Right ventricle myocardium superior (tissue), 1 donor: ENCODE results near the gene DAAM1. TPM values are rescaled to one million over a fixed set of nuclear protein-coding genes. Genes with fewer than 3 reads are reported as not detected.

Source experiments
- ATAC-seq: fragments of 200-7000 bp; cut with Tn5 transposase; one replicate; pipeline ENCODE4 v1.9.1; 2020; ENCODE audit warnings: mild to moderate bottlenecking; ENCODE audit not compliant: poor library complexity
- DNase-seq: peaks from one replicate; pipeline ENCODE4 v3.0.0-alpha.2; 2020
- intact Hi-C: fragments of 100-400 bp; cut with DNase I; formaldehyde crosslinking; loops from one replicate; pipeline ENCODE4 v1.11.2; 2022
- total RNA-seq: library from RNA; stranded (reverse); fragmentation: NEBNext Ultra II Directional; extraction: Animal tissue kit (Norgen Biotek cat#: 25700); gene quantifications from one replicate; pipeline ENCODE4 v1.2.1, GENCODE V29; 2021
- donor health status: DM: no; HTN: yes; CAD: no; lungs with severe emphysema.

DAAM1 gene
- total RNA-seq, 1 donor from 2014 or later: 104 TPM

DNA sequence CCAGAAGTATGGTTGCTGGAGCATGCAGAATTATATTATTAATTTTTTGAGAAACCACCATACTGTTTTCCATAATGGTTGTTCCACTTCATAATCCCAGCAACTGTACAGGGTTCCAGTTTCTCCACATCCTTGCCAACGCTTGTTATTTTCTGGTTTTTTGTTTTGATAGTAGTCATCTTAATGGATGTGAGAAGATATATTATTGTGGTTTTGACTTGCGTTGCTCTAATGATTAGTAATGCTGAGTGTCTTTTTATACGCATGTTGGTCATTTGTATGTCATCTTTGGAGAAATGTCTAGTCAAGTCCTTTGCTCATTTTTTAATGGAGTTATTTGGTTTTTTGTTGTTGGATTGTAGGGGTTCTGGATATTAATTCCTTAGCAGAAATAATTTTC lies 58.1 kb downstream of the DAAM1 start:
- intact Hi-C loops: loop anchor here (10.0 kb wide), 1 partner anchor 52 kb away; no protein-coding TSS in a partner anchor
- DNase-seq: no peak
- no peak for ATAC-seq

DNA sequence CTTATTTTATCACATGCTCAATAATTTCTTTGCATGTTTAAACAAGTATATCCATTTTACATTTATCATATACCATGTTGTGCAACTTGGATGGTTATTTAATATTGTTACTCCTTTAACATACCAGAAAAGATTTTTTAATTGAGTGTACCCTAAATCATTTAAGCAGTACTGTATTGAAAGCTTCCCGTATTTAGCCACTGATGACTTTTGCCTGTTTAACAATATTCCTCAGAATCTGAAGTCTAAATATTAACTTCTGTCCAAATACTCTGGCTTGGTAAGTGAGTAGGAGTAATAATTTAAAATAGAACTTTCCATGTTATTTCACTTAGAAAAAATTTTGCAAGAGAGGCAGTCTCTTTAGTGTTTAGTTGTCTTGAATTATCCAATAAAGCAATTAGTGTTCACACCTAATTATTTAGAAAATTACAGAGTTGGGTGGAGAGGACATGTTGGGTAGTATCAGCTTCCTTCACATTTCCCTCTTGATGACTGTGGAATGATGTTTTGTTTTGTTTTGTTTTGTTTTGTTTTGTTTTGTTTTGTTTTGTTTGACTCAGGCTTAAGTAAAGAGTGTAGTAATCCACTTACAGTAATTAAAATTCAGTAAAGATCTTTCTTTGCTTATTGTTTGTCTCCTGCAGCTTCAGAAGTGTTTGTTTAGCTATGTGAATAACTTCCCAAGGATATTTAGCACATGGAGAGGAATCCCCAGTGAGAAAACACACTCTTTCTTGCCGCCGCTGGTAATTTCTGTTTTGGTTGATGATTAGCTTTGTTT lies 59.5 kb downstream of the DAAM1 start:
- no peak for ATAC-seq
- no peak for DNase-seq
- intact Hi-C loops: loop anchor here (10.0 kb wide), 1 partner anchor 53 kb away; no protein-coding TSS in a partner anchor

DNA sequence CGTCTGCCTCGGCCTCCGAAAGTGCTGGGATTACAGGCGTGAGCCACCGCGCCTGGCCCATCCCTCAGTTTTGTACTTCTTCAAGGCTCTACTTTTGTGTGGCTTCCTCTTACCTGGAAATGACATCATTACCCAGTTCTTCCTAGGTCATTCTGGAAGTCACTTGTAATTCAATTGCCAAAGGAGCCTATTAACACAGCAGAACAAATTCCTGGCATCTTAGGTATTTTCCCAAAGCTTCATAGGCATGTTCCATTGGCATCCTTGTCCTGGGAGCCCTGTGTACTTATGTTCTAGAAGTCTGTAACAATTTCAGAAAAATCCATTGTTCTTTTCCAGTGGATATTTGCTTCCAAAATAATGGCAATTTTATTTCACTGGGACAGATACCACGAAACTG lies 60.6 kb downstream of the DAAM1 start:
- intact Hi-C loops: loop anchor here (10.0 kb wide), 1 partner anchor 54 kb away; no protein-coding TSS in a partner anchor
- ATAC-seq: no peak
- no peak for DNase-seq

DNA sequence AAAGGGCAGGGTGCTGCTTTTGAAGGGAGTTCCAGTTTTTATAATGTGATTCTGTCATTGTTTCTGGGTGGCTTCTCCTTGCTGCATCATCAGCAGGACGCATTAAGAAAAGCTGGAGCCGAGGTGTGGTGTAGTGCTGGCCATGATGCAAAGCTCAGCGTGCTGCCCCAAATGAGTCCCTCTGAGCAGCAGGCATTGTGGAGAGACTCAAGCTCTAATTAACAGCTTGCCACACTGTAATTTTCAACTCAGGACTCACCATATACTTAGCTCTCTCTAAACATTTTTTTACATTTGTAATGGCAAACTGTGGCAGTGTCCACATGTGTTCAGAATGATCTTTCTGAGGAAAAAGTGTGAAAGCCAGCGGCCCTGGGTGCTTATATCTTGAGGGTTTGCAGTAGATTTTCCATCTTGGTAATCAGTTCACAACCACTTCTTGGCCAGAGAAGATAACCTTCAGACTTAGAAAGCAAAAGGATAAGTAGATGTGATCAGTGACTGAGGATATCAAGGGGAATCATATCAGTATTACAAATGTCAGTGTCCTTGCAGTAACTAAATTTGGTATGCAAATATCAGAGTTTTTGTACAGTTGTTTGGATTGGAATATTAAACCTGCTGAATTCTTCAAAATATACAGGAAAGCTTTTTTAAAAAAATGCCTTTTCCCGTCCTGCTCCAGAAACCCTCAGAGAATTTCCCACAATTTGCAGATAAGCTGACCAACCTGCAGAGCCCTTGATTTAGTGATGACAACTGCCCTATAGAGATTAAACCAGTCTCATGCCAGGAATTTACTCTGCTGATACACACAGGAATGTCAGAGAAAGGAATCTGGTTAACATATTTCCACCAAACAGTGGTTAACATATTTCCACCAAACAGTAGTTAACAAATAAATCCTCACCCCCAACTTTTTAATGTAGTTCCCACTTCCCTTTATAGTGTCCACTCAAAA lies 63.6 kb downstream of the DAAM1 start:
- intact Hi-C loops: no loop called here
- no peak for ATAC-seq

DNA sequence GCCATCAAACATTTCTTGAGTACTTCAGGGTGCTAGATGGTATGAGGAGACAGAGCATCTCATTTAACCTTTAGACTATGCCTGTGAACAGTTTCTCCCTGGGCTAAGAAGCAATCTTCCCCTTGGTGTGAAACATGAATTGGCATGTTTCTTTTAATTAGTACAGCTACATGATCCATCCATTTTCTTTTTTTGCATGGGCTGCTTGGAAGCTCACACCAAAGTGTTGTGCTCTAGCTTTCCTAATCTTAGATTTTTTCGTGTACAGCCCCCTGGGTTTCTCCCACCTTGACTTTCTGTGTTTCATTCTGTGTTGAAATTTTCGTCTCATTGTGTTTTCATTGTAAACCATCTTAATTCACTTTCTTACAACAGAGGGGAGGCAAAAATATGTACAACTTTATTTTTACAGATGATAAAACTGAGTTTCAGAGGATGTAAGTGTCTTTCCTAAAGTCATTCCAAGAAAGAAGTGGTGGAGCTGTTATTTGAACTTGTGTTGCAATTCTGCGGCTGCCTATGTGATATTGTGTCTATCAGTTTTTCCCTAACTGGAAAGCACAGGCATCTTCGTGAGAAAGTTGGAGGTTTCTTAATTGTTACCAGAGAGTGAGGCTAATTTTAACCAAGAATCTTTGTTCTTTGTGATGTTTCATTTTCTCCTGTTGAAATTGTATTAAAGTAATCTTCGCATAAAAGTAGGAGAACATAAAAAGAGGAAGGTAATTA lies 64.5 kb downstream of the DAAM1 start:
- intact Hi-C loops: no loop called here
- ATAC-seq (no peak), DNase-seq (no peak)

More for the DNA sequence above, 63.6 kb downstream of the DAAM1 start:
- DNase-seq: no peak

DNA sequence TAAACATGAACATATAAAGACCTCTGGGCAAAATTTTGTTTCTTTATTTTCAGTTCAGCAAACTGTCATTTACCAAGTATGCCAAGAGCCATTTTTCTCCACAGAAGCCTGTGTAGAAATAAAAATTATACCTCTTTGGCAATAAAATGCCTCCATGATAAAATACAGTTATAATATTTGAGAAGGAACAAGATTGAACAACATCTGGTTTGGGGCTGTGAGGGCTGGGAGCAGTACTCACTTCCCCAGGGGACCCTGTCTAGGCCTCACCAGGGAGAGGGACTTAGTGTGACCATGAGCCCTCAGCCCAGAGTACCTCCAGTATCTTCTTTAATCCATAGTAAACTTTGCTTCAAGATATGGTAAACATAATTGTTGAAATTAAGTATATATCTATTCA lies 65.1 kb downstream of the DAAM1 start:
- intact Hi-C loops: no loop called here
- no peak for ATAC-seq
- no peak for DNase-seq

DNA sequence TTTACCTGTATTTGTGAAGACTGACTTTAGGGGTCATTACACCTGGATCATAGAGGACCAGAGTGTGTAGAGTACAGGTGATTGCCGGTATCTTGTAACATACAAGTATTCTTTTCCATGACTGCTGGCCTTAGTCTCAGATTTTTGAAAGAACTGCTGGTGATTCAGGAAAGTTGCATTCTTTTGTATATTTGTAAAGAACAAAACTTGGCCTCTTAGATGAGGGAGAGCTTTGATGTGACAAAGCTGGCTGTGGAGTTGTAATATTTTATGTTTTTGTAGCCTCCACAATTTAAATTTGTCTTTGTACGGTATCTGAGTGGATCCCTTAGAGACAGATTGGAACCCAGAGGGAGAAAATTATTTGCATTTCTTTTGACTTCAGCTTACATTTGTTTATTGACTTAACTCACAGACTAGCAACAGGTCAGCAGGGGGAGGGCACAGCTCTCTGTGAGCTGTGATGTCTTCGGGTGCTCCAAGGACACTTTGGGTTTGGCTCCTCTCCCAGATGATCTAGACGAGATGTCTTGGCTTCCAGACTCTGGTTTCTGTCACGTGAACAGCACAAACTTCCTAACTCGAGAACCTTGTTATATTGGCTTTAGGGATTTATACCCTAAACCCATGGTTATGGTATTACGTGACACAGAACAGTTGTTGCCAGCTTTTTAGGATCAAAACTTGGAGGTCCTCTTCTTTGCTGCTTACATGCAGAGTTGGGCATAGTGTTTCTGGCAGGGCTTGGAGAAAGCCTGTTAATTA lies 65.9 kb downstream of the DAAM1 start:
- ATAC-seq: peak; percentile 93
- peak; percentile 79 for DNase-seq
- intact Hi-C loops: no loop called here

DNA sequence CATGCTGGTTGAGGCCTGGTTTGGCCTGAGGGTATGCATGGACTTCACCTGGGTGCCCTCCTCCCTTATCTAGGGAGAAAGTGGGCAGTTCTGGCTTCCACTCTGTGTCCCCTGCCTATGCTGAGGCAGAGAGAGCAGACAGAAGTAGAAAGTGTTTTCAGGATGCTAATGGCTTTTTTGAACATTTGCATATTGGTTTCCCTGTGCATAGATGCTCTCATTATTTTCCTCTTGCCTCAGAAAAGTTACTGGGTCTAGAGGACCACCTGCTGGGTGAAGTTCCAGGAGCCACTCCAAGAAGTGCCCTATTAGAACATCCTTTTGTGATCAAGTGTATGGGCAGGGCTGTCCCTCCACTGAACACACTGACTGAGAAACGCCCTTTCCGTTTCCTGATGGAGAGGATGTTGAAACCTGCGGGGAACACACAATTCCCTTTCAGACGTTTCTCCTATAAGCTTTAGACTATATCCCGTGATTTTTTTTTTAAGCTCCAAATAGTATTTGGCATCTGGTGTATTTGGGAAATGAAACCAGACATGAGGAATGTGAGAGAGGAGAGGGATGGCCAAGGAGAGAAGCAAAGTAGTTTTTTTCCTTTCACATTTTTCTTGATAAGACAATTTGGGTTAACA lies 66.6 kb downstream of the DAAM1 start:
- intact Hi-C loops: no loop called here
- DNase-seq (no peak), ATAC-seq (peak; percentile 61)

DNA sequence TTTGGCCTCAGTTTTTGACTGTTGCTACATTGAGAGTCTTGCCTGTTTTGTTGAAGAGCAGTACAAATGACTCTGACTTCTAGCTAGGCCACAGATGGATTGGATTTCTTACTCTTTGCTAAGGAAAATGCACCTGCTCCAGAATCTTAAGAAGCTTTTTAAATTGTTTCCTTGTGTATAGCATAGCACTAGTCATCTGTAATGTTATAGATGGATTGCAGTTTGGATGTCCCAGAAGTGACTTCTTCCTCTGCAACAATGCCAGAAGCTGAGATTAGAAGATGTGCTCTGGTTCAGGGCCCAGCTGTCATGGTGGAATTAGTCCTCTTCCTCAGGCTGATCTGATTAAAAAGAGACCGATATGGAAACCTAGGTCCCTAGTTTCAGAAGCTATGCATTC lies 67.9 kb downstream of the DAAM1 start:
- intact Hi-C loops: no loop called here
- ATAC-seq (no peak), DNase-seq (no peak)

DNA sequence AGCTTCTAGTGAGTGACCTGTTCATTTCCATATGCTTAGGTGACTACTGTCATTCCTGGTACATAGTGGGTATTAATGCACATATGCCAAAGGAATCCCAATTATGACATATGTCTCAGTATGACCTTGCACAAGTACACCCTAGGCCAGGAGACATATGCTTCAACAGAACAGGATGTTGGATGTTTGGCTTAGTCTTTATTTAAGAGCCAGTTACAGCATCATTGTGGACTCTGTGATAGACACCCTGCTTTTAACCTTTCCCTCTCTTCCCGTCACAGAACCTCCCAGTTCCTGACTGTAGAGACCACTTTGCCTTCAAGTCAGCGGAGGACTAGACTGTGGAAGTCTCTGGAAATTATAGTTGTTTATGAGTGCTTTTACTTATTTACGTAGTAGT lies 72.9 kb downstream of the DAAM1 start:
- intact Hi-C loops: no loop called here
- DNase-seq (no peak), ATAC-seq (no peak)

DNA sequence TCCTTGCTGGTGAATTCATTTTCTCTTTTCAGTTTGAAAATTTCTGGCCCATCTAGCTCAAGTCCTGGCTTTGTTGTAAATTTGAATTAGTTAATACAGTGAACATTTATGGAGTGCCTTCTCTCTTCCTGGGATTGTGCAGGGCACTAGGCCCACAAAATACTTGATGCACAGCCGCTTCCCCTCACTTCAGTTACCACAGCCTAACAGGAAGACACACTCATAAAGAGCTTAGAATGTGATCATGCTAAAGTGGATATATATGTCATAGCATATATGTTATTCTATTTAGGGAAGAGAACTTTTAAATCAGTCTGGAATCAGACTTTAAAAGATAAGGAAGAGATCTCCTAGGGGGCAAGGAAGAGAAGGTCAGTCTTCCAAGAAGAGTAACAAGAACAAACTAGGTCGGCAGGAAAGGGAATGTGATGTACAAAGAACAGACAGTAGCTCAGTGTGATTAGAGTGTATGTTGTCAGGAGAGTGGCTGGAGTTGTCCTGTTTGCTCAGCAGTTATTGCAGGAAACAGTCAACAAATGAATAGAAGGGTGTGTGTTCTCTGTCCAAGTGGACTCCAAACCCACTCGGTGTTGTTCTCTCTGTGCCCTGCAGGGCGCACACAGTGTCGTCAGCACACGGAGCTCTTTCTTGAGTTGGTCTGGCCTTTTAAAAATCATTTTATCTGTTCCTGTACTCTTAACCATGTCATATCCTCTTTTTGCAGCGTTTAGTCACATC lies 74.4 kb downstream of the DAAM1 start:
- intact Hi-C loops: no loop called here
- no peak for DNase-seq
- peak; percentile 42 for ATAC-seq

DNA sequence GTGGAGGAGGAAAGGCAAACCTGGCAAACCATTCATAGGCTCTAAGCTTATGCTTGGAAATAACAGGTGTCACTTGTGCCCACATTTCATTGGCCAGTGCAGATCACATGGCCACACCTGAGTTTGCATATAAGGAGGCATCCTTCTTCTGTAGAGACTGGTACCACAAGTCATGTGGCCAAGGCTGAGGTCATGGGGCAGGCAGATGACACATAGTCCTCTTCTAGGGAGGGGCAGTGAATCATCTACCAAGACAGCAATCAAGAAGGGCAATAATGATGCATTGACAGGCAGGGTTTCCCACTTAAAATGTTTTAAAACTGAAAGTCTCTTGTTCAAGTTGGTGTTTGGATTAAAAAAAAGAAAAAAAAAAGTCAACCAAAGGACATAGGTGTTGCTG lies 77.3 kb downstream of the DAAM1 start:
- DNase-seq (no peak), ATAC-seq (no peak)
- intact Hi-C loops: no loop called here

DNA sequence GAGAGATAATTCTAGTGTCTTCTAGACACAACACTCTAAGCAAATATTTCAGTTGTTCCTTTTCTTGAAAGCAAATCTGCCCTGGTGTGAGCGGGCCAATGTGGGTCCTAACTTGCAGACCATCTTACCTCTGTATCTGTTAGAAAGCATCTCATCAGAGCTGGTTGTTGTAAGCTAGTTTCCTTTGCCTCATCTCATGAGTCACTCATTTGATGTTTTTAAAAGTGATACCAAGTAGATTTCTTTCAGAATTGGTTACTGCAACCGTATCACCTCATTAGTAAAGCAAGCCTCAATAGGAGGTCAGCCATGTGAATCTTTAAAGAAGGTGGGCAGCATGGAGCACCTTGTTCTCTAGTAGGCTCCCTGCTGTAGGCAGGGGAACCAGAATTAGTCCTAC lies 78.6 kb downstream of the DAAM1 start:
- DNase-seq (no peak), ATAC-seq (no peak)
- intact Hi-C loops: no loop called here

DNA sequence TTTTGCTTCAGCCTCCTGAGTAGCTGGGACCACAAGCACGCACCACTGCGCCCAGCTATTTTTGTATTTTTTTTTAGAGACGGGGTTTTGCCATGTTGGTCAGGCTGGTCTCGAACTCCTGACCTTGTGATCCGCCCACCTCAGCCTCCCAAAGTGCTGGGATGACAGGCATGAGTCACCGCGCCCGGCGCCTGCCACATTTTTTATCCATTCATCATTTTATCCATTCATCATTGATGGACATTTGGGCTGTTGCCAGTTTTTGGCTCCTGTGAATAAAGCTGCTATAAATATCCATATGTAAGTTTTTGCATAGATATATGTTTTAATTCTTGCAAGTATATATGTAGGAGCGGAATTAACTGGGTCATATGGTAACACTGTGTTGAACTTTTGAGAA lies 79.5 kb downstream of the DAAM1 start:
- no peak for DNase-seq
- no peak for ATAC-seq
- intact Hi-C loops: no loop called here

DNA sequence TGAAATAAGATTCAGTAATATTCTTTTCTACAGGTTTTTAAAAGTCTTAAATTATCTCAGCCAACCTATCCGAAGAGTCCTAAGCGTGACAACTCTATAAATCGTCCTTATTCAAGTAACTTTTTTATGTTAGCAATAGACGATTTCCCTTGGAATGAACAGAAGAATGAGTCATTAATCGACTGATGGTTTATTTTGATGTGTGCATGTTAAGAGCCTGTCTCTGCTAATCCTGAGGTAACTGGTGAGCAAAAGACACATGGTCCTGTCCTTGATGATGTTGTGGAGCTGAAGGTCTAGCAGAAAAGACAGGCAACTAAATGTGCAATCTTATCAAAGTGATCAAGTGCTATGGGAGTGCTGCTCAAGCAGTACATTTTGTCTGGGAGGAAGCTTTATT lies 80.4 kb downstream of the DAAM1 start:
- ATAC-seq: no peak
- no peak for DNase-seq
- intact Hi-C loops: no loop called here

DNA sequence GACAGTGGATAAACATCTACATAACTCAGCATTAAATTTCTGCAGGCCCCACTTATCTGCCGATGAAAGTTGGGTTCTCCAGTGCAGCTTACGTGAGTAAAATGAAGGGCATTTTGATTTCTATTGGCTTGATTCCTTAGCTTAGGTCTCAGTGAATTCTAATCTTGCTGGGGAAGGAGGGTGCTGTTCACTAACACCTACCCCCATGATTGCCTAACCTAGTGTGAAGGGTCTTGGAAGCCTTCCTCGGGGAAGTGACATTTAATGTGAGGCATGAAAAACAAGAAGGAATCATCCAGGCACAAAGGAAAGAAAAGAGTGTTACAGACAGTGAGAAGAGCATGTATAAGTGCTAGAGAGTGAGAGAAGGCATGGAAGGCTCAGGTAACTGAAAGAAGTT lies 81.0 kb downstream of the DAAM1 start:
- intact Hi-C loops: no loop called here
- DNase-seq (no peak), ATAC-seq (no peak)

DNA sequence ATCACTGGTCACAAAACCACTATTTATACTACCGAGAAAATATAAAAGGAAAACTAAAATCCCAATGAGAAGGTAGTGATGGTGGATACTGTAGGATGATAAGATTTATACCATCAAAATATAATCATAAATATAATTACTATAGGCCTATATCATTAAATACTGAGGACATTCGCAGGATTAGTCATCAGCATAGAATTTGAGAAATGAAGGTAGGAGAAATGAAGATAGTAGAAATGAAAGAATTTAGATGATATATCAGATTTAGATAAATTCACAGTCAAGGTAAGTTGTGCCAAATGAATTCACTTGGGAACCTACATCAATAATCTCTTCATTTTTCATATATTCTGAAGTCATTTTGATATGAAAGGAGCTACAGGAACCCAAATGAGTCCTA lies 82.8 kb downstream of the DAAM1 start:
- intact Hi-C loops: no loop called here
- DNase-seq (no peak), ATAC-seq (no peak)
